Heart left ventricle (tissue), 13 donors: Measurements from ENCODE around the gene NABP1.

Source experiments
- CTCF ChIP-seq, 12 donors: fragments of 200-600 bp; sonication (generic) in 4 of 12; IDR thresholded peaks; one replicate each; pipeline versions ENCODE4 v1.5.0 to v1.8.0; 2018 to 2022; ENCODE audit warnings: antibody characterized with exemption in 12 of 12, mild to moderate bottlenecking in 5 of 12
- POLR2A ChIP-seq, 2 donors: fragments of 450-650 bp; IDR thresholded peaks; one replicate each; pipeline ENCODE4 v1.6.1; 2017; ENCODE audit warnings: antibody characterized with exemption in 2 of 2, mild to moderate bottlenecking in 2 of 2, moderate library complexity in 2 of 2
- donor health status: ischemic (EF 13 %, LVEDD 7.1; RV severe dilation, severe dysfunction).
- donor health status: DM: no; HTN: yes; CAD: no.
- donor health status: DM: no; HTN: no; CAD: no.
- donor health status: ischemic (EF 25% LVEDD 6.9; RV normal size, moderate dysfunction).
- donor health status: ischemic (EF 25% LVEDD 5.7; RV mildly dilated, moderate dysfunction).
- donor health status: ischemic (EF 35%, LVEDD 5.7; RV mildly dilated, moderate dysfunction).
- donor health status: nonischemic (EF 11% LVEDD 7.7; RV severe dilation, severe dysfunction).
- donor health status: DM: yes; HTN: yes; CAD: no.
- donor health status: PGD.
- donor health status: ischemic (EF 29% LVEDD 5.4; RV normal size, mild dysfunction).
- donor health status: nonischemic (EF 23%, LVEDD 6.1; RV moderate dilation, normal function).

- TF ChIP-seq CTCF (IDR thresholded peaks at IDR 0.05) = no peak
- no peak for TF ChIP-seq POLR2A (IDR thresholded peaks at IDR 0.05)
Observed at GRCh38 chr2:191657977-191658376, 20.0 kb upstream of the NABP1 start.
